CD8-positive, alpha-beta memory T cell (primary cell): ENCODE results near the gene QRICH2. TPM values are rescaled to one million over a fixed set of nuclear protein-coding genes. Genes with fewer than 3 reads are reported as not detected.
A peak's percentile ranks its signal among the peaks of the same experiment; 100 is the strongest.

Experiments used
- CTCF ChIA-PET: fragments of 350-600 bp; sonication (Branson Sonifier 250); formaldehyde crosslinking; loops from one replicate; lab custom pipeline; 2021; ENCODE audit warnings: antibody characterized with exemption; lab: Charles Lee
- POLR2A ChIA-PET: fragments of 350-600 bp; sonication (Branson Sonifier 250); formaldehyde crosslinking; loops from one replicate; lab custom pipeline; 2021; ENCODE audit warnings: antibody characterized with exemption; lab: Charles Lee
- DNase-seq, 5 donors: peaks; one replicate each; pipeline versions ENCODE4 v3.0.0 to v3.0.0-alpha.2; 2020 to 2022; ENCODE audit warnings: mixed read lengths in 1 of 5
- H3K27ac ChIP-seq: one replicate; pipeline ENCODE4 v1.7.0; 2013; ENCODE audit warnings: low read depth, mild to moderate bottlenecking, low read length, moderate library complexity
- H3K27me3 ChIP-seq: 2 replicates; pipeline ENCODE4 v1.7.0; 2013; ENCODE audit warnings: low read length, mild to moderate bottlenecking; ENCODE audit not compliant: insufficient read depth, poor library complexity, severe bottlenecking
- H3K36me3 ChIP-seq: 2 replicates; pipeline ENCODE4 v1.7.0; 2013; ENCODE audit warnings: mild to moderate bottlenecking, low read length, moderate library complexity; ENCODE audit not compliant: insufficient read depth
- H3K4me1 ChIP-seq: 2 replicates; pipeline ENCODE4 v1.7.0; 2013; ENCODE audit warnings: mild to moderate bottlenecking, low read length, moderate library complexity; ENCODE audit not compliant: insufficient read depth
- H3K4me3 ChIP-seq: 2 replicates; pipeline ENCODE4 v1.7.0; 2013; ENCODE audit warnings: mild to moderate bottlenecking, low read length
- H3K9me3 ChIP-seq: 2 replicates; pipeline ENCODE4 v1.7.0; 2013; ENCODE audit warnings: mild to moderate bottlenecking, low read length
- H3K27ac Mint-ChIP-seq, 8 donors: one replicate each; pipeline ENCODE4 v1.8.0; 2020 to 2021; ENCODE audit warnings: mixed read lengths in 8 of 8, mild to moderate bottlenecking in 6 of 8, inconsistent platforms in 3 of 8, moderate library complexity in 3 of 8
- H3K27me3 Mint-ChIP-seq, 2 donors: one replicate each; pipeline ENCODE4 v1.8.0; 2020 to 2021; ENCODE audit warnings: mixed read lengths in 2 of 2, mild to moderate bottlenecking in 1 of 2, moderate library complexity in 1 of 2
- H3K36me3 Mint-ChIP-seq, 3 donors: one replicate each; pipeline ENCODE4 v1.8.0; 2020 to 2021; ENCODE audit warnings: mixed read lengths in 3 of 3, inconsistent platforms in 1 of 3, mild to moderate bottlenecking in 1 of 3
- H3K4me1 Mint-ChIP-seq, 3 donors: one replicate each; pipeline ENCODE4 v1.8.0; 2020 to 2021; ENCODE audit warnings: mixed read lengths in 3 of 3, inconsistent platforms in 1 of 3, mild to moderate bottlenecking in 1 of 3
- H3K4me3 Mint-ChIP-seq, 7 donors: one replicate each; pipeline ENCODE4 v1.8.0; 2020 to 2021; ENCODE audit warnings: mixed read lengths in 7 of 7, mild to moderate bottlenecking in 6 of 7, moderate library complexity in 4 of 7, inconsistent platforms in 2 of 7
- H3K9me3 Mint-ChIP-seq, 5 donors: one replicate each; pipeline ENCODE4 v1.8.0; 2020 to 2022; ENCODE audit warnings: mixed read lengths in 5 of 5, mild to moderate bottlenecking in 3 of 5, moderate library complexity in 2 of 5, inconsistent platforms in 1 of 5
- polyA plus RNA-seq: library from polyadenylated mRNA; unstranded; fragments of 300-500 nt; fragmentation: Illumina TruSeq; gene quantifications from one replicate; pipeline ENCODE4 v1.2.3, GENCODE V29; 2021
- total RNA-seq, 2 experiments: library from RNA; stranded (reverse); gene quantifications; one replicate each; pipeline ENCODE4 v1.2.3, GENCODE V29; 2021

QRICH2 gene
- total and polyA plus RNA-seq, 3 experiments from 2014 or later: 0.22 to 2.5 (median 2.4) TPM

- peak overlapping the region; percentile 71 to 91 (median 82) for H3K4me3 Mint-ChIP-seq
These were observed 36.2 kb downstream of the QRICH2 start for GRCh38 chr17:76271669-76272540.

GRCh38 chr17:76270770-76271668 is 37.1 kb downstream of the QRICH2 start:
- Histone ChIP-seq H3K36me3 (peaks cover 26% of the 10 kb centered on the region), H3K4me3 (peak overlapping the region; percentile 59), H3K27me3 (no peaks in the 10 kb centered on the region), H3K27ac (peak overlapping the region; percentile 67), H3K9me3 (no peaks in the 10 kb centered on the region), H3K4me1 (peaks cover 80% of the 10 kb centered on the region)
- no peaks in the 10 kb centered on the region for H3K9me3 Mint-ChIP-seq
- H3K4me3 Mint-ChIP-seq: peak overlapping the region; percentile 57 to 91 (median 80)
- H3K27ac Mint-ChIP-seq: peak overlapping the region; percentile 83 to 98 (median 94)
- H3K36me3 Mint-ChIP-seq: peaks cover 0 to 32% (median 6%) of the 10 kb centered on the region in 3 donors
- DNase-seq: peak in 2 of 5 donors; percentile 49 to 57
- H3K27me3 Mint-ChIP-seq: no peaks in the 10 kb centered on the region
- POLR2A ChIA-PET: interaction anchor here (0.6 to 4.3 kb wide), 13 partner anchors 8 to 125 kb away, joined by 3 to 38 read pairs (median 4); partner anchors contain the start of gene UBALD2
- H3K4me1 Mint-ChIP-seq: peaks cover 54 to 84% (median 57%) of the 10 kb centered on the region in 3 donors
- CTCF ChIA-PET: interaction anchor here (1.0 to 7.3 kb wide), 10 partner anchors 7 to 149 kb away, joined by 3 to 50 read pairs (median 6); no protein-coding TSS in a partner anchor

More at GRCh38 chr17:76271669-76272540, 36.2 kb downstream of the QRICH2 start:
- peaks cover 0 to 28% (median 6%) of the 10 kb centered on the region in 3 donors for H3K36me3 Mint-ChIP-seq
- peak overlapping the region; percentile 92 to 98 (median 95) for H3K27ac Mint-ChIP-seq
- Histone ChIP-seq H3K9me3 (no peaks in the 10 kb centered on the region), H3K27me3 (no peaks in the 10 kb centered on the region), H3K27ac (peak overlapping the region; percentile 67), H3K4me3 (peak overlapping the region; percentile 59), H3K4me1 (peaks cover 74% of the 10 kb centered on the region), H3K36me3 (peaks cover 19% of the 10 kb centered on the region)
- POLR2A ChIA-PET: interaction anchor here (0.6 to 4.3 kb wide), 16 partner anchors 9 to 151 kb away, joined by 3 to 38 read pairs (median 4); partner anchors contain the start of genes FOXJ1 and UBALD2
- peaks cover 54 to 79% (median 54%) of the 10 kb centered on the region in 3 donors for H3K4me1 Mint-ChIP-seq
- CTCF ChIA-PET: interaction anchor here (1.0 to 7.3 kb wide), 8 partner anchors 8 to 150 kb away, joined by 4 to 50 read pairs (median 8); no protein-coding TSS in a partner anchor
- H3K27me3 Mint-ChIP-seq: no peaks in the 10 kb centered on the region
- DNase-seq: peak; percentile 44 to 82 (median 71)
- H3K9me3 Mint-ChIP-seq: no peaks in the 10 kb centered on the region

GRCh38 chr17:76270127-76270592 is 37.9 kb downstream of the QRICH2 start:
- H3K27ac ChIP-seq: peak overlapping the region; percentile 79
- H3K4me1 Mint-ChIP-seq: peaks cover 54 to 83% (median 57%) of the 10 kb centered on the region in 3 donors
- peaks cover 80% of the 10 kb centered on the region for H3K4me1 ChIP-seq
- H3K27me3 ChIP-seq: no peaks in the 10 kb centered on the region
- POLR2A ChIA-PET: interaction anchor here (0.8 to 6.4 kb wide), 6 partner anchors 10 to 124 kb away, joined by 4 to 28 read pairs (median 4); no protein-coding TSS in a partner anchor
- H3K27me3 Mint-ChIP-seq: no peaks in the 10 kb centered on the region
- CTCF ChIA-PET: interaction anchor here (1.1 to 7.3 kb wide), 7 partner anchors 10 to 148 kb away, joined by 3 to 50 read pairs (median 10); no protein-coding TSS in a partner anchor
- H3K36me3 ChIP-seq: peaks cover 26% of the 10 kb centered on the region
- H3K4me3 Mint-ChIP-seq: peak overlapping the region; percentile 45 to 92 (median 88)
- peak overlapping the region in 7 of 8 donors; percentile 83 to 98 (median 96) for H3K27ac Mint-ChIP-seq
- no peaks in the 10 kb centered on the region for H3K9me3 Mint-ChIP-seq
- H3K9me3 ChIP-seq: no peaks in the 10 kb centered on the region
- H3K4me3 ChIP-seq: no peak overlapping the region
- DNase-seq: peak in 2 of 5 donors; percentile 40 to 64
- peaks cover 0 to 35% (median 6%) of the 10 kb centered on the region in 3 donors for H3K36me3 Mint-ChIP-seq

GRCh38 chr17:76268991-76269981 is 38.8 kb downstream of the QRICH2 start:
- H3K9me3 ChIP-seq: no peaks in the 10 kb centered on the region
- H3K27me3 ChIP-seq: no peaks in the 10 kb centered on the region
- Mint-ChIP-seq H3K36me3 (peaks cover 0 to 35% (median 6%) of the 10 kb centered on the region in 3 donors), H3K9me3 (no peaks in the 10 kb centered on the region), H3K27me3 (no peaks in the 10 kb centered on the region), H3K4me1 (peaks cover 57 to 79% (median 59%) of the 10 kb centered on the region in 3 donors), H3K27ac (peak overlapping the region; percentile 83 to 100 (median 97)), H3K4me3 (peak overlapping the region; percentile 87 to 92 (median 90))
- H3K36me3 ChIP-seq: peaks cover 26% of the 10 kb centered on the region
- peak in 1 of 5 donors; percentile 26 for DNase-seq
- peak overlapping the region; percentile 35 for H3K4me3 ChIP-seq
- H3K27ac ChIP-seq: peak overlapping the region; percentile 79
- POLR2A ChIA-PET: interaction anchor here (0.5 to 6.4 kb wide), 13 partner anchors 11 to 580 kb away, joined by 3 to 28 read pairs (median 5); partner anchors contain the start of genes FOXJ1 and RNF157
- CTCF ChIA-PET: interaction anchor here (0.8 to 7.3 kb wide), 7 partner anchors 10 to 147 kb away, joined by 3 to 50 read pairs (median 10); no protein-coding TSS in a partner anchor
- peaks cover 79% of the 10 kb centered on the region for H3K4me1 ChIP-seq

GRCh38 chr17:76268015-76268749 is 39.9 kb downstream of the QRICH2 start:
- ChIA-PET POLR2A (interaction anchor here (0.6 to 6.4 kb wide), 16 partner anchors 11 to 579 kb away, joined by 3 to 28 read pairs (median 5); partner anchors contain the start of genes FOXJ1 and RNF157), CTCF (interaction anchor here (0.9 to 7.3 kb wide), 10 partner anchors 9 to 147 kb away, joined by 3 to 50 read pairs (median 6); no protein-coding TSS in a partner anchor)
- Histone ChIP-seq H3K27ac (peak overlapping the region; percentile 79), H3K4me1 (peaks cover 79% of the 10 kb centered on the region), H3K27me3 (no peaks in the 10 kb centered on the region), H3K36me3 (peaks cover 26% of the 10 kb centered on the region), H3K4me3 (peak overlapping the region; percentile 87), H3K9me3 (no peaks in the 10 kb centered on the region)
- peak; percentile 64 to 83 (median 66) for DNase-seq
- Mint-ChIP-seq H3K4me1 (peaks cover 62 to 79% (median 66%) of the 10 kb centered on the region in 3 donors), H3K36me3 (peaks cover 0 to 35% (median 6%) of the 10 kb centered on the region in 3 donors), H3K9me3 (no peaks in the 10 kb centered on the region), H3K4me3 (peak overlapping the region; percentile 88 to 96 (median 91)), H3K27ac (peak overlapping the region; percentile 95 to 100 (median 98)), H3K27me3 (no peaks in the 10 kb centered on the region)
